Measurements from ENCODE around the gene GALNT17. TPM values are rescaled to one million over a fixed set of nuclear protein-coding genes. Genes with fewer than 3 reads are reported as not detected.
"Not testable (repeated sequence)": the region's sequence is repeated elsewhere in the genome, so short reads cannot be mapped to it uniquely, and the experiment has no call there.

GALNT17 gene
- total RNA-seq, 1 donor from 2014 or later = not detected

GRCh38 chr7:71538210-71538609 is 406.3 kb downstream of the GALNT17 start:
- DNase-seq (ENCODE audit: extremely low read depth, low read depth, low spot score) = no peak

- DNase-seq (ENCODE audit: extremely low read depth, low read depth, low spot score) = no peak
Observed at GRCh38 chr7:71539615-71540014, 407.7 kb downstream of the GALNT17 start.

GRCh38 chr7:71541707-71542353 is 409.9 kb downstream of the GALNT17 start:
- DNase-seq (ENCODE audit: extremely low read depth, low read depth, low spot score) = no peak

- DNase-seq (ENCODE audit: extremely low read depth, low read depth, low spot score) = no peak
Observed at GRCh38 chr7:71543396-71543795, 411.5 kb downstream of the GALNT17 start.

GRCh38 chr7:71544816-71545215 is 412.9 kb downstream of the GALNT17 start:
- DNase-seq (ENCODE audit: extremely low read depth, low read depth, low spot score) = no peak

GRCh38 chr7:71547426-71547825 is 415.5 kb downstream of the GALNT17 start:
- DNase-seq (ENCODE audit: extremely low read depth, low read depth, low spot score) = no peak

- DNase-seq (ENCODE audit: extremely low read depth, low read depth, low spot score) = no peak
Observed at GRCh38 chr7:71548746-71549145, 416.8 kb downstream of the GALNT17 start.

GRCh38 chr7:71553306-71553705 is 421.4 kb downstream of the GALNT17 start:
- no peak for DNase-seq (ENCODE audit: extremely low read depth, low read depth, low spot score)

- DNase-seq (ENCODE audit: extremely low read depth, low read depth, low spot score) = no peak
Observed at GRCh38 chr7:71555758-71556157, 423.8 kb downstream of the GALNT17 start.

- DNase-seq (ENCODE audit: extremely low read depth, low read depth, low spot score) = no peak
Observed at GRCh38 chr7:71558806-71559613, 427.1 kb downstream of the GALNT17 start.

GRCh38 chr7:71560354-71560995 is 428.5 kb downstream of the GALNT17 start:
- DNase-seq (ENCODE audit: extremely low read depth, low read depth, low spot score) = no peak

- no peak for DNase-seq (ENCODE audit: extremely low read depth, low read depth, low spot score)
Observed at GRCh38 chr7:71563276-71563675, 431.3 kb downstream of the GALNT17 start.

- no peak for DNase-seq (ENCODE audit: extremely low read depth, low read depth, low spot score)
Observed at GRCh38 chr7:71566376-71566775, 434.4 kb downstream of the GALNT17 start.

GRCh38 chr7:71566991-71567390 is 435.0 kb downstream of the GALNT17 start:
- no peak for DNase-seq (ENCODE audit: extremely low read depth, low read depth, low spot score)

GRCh38 chr7:71574153-71574860 is 442.4 kb downstream of the GALNT17 start:
- no peak for DNase-seq (ENCODE audit: extremely low read depth, low read depth, low spot score)

- no peak for DNase-seq (ENCODE audit: extremely low read depth, low read depth, low spot score)
Observed at GRCh38 chr7:71580027-71580426, 448.1 kb downstream of the GALNT17 start.

- DNase-seq (ENCODE audit: extremely low read depth, low read depth, low spot score) = no peak
Observed at GRCh38 chr7:71584256-71584655, 452.3 kb downstream of the GALNT17 start.

- DNase-seq (ENCODE audit: extremely low read depth, low read depth, low spot score) = no peak
Observed at GRCh38 chr7:71591876-71592275, 459.9 kb downstream of the GALNT17 start.

- DNase-seq (ENCODE audit: extremely low read depth, low read depth, low spot score) = not testable (repeated sequence)
Observed at GRCh38 chr7:71592388-71592787, 460.4 kb downstream of the GALNT17 start.

- DNase-seq (ENCODE audit: extremely low read depth, low read depth, low spot score) = no peak
Observed at GRCh38 chr7:71594736-71595135, 462.8 kb downstream of the GALNT17 start.

- DNase-seq (ENCODE audit: extremely low read depth, low read depth, low spot score) = no peak
Observed at GRCh38 chr7:71595176-71595575, 463.2 kb downstream of the GALNT17 start.

All from glomerular endothelial cell (primary cell).